ENCODE results near the gene DUS3L.

DNA sequence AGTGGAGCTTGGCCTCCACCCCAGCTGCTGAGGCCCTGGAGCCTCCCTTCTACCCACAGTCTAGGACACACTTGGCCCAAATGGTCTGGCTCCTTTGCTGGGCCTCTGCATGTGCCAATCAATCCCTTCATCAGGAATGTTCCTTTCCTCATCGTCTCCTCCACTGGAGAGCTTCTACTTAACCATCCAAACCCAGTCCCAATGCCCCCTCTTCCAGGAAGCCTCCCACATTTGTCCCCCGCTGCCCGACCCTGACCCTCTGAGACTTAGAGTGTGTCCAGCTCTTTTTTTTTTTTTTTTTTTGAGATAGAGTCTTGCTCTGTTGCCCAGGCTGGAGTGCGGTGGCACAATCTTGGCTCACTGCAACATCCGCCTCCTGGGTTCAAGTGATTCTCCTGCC is 2.5 kb downstream of the DUS3L start:
- no peak for TF ChIP-seq FOXP2 (optimal IDR thresholded peaks at IDR 0.05; ENCODE audit: borderline replicate concordance, extremely low read depth, extremely low read length, insufficient read depth)
- no peak for TF ChIP-seq SIN3A (IDR thresholded peaks at IDR 0.05; ENCODE audit: borderline replicate concordance, insufficient read depth, low read length)
- TF ChIP-seq, protein P1, sequence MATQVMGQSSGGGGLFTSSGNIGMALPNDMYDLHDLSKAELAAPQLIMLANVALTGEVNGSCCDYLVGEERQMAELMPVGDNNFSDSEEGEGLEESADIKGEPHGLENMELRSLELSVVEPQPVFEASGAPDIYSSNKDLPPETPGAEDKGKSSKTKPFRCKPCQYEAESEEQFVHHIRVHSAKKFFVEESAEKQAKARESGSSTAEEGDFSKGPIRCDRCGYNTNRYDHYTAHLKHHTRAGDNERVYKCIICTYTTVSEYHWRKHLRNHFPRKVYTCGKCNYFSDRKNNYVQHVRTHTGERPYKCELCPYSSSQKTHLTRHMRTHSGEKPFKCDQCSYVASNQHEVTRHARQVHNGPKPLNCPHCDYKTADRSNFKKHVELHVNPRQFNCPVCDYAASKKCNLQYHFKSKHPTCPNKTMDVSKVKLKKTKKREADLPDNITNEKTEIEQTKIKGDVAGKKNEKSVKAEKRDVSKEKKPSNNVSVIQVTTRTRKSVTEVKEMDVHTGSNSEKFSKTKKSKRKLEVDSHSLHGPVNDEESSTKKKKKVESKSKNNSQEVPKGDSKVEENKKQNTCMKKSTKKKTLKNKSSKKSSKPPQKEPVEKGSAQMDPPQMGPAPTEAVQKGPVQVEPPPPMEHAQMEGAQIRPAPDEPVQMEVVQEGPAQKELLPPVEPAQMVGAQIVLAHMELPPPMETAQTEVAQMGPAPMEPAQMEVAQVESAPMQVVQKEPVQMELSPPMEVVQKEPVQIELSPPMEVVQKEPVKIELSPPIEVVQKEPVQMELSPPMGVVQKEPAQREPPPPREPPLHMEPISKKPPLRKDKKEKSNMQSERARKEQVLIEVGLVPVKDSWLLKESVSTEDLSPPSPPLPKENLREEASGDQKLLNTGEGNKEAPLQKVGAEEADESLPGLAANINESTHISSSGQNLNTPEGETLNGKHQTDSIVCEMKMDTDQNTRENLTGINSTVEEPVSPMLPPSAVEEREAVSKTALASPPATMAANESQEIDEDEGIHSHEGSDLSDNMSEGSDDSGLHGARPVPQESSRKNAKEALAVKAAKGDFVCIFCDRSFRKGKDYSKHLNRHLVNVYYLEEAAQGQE (IDR thresholded peaks at IDR 0.05; ENCODE audit: insufficient read depth in 1 of 2, low read depth in 2 of 2, low read length in 2 of 2): no peak
- TF ChIP-seq POLR2AphosphoS5 (IDR thresholded peaks at IDR 0.05; ENCODE audit: low read depth, low read length): no peak
- TF ChIP-seq TAF1 (IDR thresholded peaks at IDR 0.05; ENCODE audit: borderline replicate concordance, insufficient read depth, low read length): no peak
